SIG-M5 treated with dmso at 0.1 percent for 504 hours (cell line): ENCODE results near the gene STH.

Experiments
- DNase-seq: peaks from one replicate; lab custom pipeline; 2025; ENCODE audit not compliant: unreplicated experiment; lab: John Stamatoyannopoulos, UW

The STH gene

DNA sequence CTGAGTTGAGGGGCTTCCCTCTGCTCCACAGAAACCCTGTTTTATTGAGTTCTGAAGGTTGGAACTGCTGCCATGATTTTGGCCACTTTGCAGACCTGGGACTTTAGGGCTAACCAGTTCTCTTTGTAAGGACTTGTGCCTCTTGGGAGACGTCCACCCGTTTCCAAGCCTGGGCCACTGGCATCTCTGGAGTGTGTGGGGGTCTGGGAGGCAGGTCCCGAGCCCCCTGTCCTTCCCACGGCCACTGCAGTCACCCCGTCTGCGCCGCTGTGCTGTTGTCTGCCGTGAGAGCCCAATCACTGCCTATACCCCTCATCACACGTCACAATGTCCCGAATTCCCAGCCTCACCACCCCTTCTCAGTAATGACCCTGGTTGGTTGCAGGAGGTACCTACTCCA, 26.0 kb downstream of the STH start:
- DNase-seq = no peak

- DNase-seq = no peak
Observed at GRCh38 chr17:46025510-46026165, 26.6 kb downstream of the STH start.

GRCh38 chr17:46026166-46027047, 27.4 kb downstream of the STH start:
- no peak for DNase-seq

- DNase-seq = no peak
Observed at GRCh38 chr17:46027048-46027975, 28.3 kb downstream of the STH start.

- DNase-seq = no peak
Observed at GRCh38 chr17:46027976-46028325, 28.9 kb downstream of the STH start.

- no peak for DNase-seq
Observed at GRCh38 chr17:46028374-46028773, 29.3 kb downstream of the STH start.

DNA sequence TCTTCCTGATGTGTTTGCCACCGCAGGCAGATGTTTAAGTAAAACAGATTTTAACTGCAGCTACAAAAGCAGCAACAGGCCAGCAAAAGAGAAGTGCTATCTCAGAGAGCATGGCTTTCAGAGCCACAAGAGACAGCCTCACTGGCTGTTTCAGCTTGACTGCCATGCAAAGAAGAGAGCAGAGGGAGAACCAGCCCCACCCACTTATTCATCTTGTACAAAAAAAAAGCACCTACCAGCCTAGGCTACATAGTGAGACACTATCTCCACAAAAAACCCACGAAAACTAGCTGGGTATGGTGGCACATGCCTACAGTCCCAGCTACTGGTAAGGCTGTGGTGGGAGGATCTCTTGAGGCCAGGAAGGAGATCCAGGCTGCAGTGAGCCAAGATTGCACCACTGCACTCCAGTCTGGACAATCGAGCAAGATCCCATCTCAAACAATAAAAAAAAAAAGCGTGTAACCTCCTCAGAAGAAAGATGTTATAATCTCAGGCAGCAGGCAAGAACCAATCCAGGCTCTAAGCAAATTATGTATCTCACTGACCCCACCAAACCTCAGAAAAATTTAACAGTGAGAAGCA, 30.0 kb downstream of the STH start:
- DNase-seq = no peak

- no peak for DNase-seq
Observed at GRCh38 chr17:46029627-46030026, 30.6 kb downstream of the STH start.

DNA sequence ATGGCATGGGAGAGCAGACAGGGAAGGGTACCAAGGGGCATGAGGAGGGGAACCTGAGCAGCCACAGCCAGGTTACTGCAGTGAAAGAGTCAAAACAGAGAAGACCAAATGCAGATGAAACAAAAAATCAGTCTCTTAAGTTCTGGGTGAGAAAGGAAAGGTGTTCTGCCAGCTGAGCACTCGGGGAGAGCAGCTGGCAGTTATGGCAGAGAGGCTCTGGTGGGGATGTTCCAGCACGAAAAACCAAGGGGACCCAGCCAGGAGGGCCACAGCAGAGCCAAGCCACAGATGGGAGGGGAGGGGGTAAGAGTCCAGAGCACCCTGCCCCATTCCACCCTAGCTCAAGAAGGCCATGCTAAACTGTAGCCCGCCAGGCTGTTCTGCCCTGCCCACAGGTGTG, 31.7 kb downstream of the STH start:
- no peak for DNase-seq

DNA sequence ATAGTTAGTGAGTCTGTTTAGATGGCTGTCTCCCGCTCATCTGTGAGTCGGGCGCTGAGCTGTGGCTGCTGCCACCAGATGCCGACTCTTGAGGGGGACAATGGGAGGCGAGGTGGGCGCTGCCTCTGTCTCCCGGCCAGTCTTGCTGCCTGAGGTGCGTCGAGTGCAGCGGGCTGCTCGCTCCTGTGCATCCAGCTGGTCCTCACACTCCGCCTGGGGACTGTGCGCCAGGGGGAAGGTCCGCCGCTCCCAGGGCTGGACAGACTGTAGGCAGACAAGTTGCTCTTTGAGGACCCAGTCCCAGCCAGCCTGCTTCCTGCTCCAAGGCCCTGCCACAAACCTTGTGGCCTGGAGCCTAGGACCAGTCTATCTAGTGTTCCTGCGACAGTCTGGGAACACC, 32.4 kb downstream of the STH start:
- no peak for DNase-seq

DNA sequence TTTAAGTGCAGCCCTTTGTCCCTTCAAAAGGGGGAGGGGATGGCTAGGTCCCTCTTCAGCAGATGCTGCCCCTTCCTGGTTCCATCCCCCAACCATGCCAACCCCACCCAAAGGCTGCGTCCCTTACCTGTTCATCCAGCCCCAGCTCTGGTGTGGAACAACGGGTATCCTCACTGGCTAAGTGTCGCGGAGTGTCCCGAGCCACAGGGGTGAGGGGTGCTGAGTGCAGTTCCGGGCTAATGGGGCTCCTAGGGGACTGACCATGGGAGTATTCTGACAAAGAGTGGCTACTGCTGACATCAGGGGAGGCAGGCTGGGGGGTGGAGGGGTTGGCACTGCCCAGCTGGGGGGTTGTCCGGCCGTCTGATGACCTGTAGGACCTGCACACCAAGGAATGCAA, 32.9 kb downstream of the STH start:
- DNase-seq = no peak

DNA sequence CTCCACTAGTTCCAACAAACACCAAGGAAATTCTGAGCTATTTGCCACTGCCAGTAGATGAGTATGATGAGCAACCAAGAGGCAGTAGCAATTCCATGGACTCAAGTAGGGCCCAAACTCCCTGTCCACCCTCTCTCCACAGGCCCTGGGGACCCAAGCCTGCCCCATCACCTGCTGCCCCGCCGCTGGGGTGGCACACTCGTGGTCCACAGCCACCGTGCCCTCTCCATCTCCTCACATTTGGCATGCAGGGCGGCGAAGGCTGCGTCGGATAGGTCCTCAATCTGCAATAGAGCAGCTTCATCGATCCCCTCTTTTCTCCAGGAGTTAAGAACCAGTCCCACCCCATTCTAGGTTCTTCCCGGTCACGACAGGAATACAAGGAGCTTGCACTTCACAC, 33.9 kb downstream of the STH start:
- DNase-seq = no peak

GRCh38 chr17:46033392-46033791, 34.3 kb downstream of the STH start:
- DNase-seq = no peak

DNA sequence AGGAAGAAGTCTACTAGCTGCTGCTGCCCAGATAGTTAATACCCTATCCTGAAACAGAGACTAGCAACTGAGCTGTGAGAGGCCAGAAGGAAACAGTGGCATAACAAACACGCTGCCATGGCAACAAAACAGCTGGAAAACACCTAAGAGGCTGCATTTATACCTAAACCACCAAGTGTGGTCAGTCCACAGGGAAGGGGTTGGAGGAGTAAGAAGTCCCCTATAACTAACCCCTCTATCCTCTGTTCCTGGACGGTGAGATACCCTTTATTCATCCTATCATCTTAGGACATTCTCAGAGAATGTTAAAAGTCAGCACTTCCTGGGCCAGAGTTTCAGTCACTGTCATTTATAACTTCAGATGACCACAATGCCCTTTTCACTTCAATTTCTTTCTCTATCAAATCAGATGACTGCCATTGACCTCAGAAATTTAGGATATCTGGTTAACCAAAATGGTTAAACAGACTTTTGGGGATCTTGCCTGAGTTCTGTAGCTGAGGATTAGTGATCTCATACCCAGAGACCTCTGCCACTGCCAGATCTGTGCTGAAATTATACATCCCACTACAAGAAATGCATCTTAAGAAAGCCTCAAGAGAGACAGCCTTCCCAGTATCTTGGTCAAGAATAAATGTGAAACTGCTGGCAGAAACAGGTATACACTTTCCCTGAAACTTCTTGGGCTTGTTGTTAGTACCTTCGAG, 36.2 kb downstream of the STH start:
- DNase-seq = no peak

DNA sequence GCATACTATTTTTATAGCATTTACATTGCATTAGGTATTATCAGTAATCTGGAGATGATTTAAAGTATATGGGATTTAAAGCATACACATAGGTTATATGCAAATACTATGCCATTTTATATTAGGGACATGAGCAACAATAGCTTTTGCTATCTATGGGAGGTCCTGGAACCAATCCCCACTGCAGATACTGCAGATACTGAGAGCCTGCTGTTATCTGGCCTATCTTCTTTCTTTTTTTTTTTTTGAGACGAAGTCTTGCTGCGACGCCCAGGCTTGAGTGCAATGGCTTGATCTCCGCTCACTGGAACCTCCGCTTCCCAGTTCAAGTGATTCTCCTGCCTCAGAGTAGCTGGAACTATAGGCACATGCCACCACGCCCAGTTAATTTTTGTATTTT, 37.4 kb downstream of the STH start:
- no peak for DNase-seq

DNA sequence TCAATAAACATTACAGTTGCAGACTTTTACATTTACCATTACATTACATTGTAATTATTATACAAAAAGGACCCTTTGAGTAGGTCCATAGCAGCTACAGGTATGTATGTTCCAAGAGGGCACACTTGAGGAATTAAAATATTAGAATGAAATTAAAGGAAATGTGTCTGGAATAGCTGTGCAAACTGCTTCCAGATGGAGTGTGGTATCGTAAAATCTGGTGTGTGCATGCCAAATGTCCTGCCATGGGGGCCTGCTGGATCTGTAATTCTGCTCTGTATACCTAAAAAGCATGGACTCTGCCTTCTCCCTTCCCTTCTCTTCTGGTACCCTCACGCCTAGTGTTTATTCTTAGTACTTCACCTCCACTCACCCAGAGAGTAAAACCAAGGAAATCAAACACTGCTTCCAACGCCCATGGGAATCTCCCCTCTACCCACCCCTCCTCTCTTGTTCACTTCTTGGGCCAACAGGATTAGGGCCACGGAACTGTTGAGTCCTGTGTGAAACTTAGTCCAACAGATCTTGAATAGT, 38.7 kb downstream of the STH start:
- DNase-seq = no peak

DNA sequence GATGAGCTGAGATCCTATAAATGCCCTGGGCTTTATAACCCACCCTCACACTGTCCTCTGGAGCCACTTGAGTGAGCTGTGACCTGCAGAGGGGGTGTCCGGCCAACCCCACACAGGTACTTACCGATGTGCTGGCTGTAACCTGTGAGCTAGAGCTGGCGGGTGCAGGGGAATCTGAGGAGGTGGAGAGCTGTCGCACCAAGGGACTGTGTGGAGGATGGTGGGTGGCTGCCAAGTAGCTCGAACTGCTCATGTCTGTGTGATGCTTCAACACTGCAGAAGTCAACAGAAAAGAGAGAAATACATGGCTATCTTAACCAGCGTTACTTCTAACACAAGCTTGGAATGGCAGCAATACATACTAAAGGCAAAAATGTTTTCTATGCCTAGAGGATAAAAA, 39.4 kb downstream of the STH start:
- no peak for DNase-seq

- no peak for DNase-seq
Observed at GRCh38 chr17:46038937-46039336, 39.9 kb downstream of the STH start.

DNA sequence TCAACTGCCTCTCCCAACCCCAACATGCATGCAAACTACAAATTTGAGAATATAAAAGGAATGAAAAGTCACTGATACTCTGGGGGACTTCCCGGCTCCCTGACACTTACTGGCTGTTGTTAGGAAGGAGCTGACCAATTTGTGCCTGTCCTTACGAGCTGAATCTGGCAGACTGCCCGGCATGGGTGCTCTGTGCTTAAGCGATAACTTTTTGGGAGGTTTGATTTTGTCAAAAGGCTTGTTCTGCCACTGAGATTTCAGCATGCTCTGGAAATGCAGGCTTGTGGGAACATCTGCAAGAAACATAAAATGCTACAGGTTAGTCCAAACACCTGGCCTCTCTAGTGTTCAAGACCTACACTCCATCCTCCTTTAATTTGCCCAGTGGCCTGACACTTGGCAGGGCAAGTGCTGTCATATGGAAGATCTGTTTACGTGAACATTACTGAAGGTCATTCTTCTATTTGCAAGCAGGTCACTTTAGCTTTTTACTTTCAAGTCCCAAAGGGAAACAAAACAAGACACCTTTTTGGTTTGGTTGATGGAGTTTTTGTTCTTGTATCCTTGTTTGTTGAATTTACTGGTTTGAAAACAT, 40.6 kb downstream of the STH start:
- no peak for DNase-seq

DNA sequence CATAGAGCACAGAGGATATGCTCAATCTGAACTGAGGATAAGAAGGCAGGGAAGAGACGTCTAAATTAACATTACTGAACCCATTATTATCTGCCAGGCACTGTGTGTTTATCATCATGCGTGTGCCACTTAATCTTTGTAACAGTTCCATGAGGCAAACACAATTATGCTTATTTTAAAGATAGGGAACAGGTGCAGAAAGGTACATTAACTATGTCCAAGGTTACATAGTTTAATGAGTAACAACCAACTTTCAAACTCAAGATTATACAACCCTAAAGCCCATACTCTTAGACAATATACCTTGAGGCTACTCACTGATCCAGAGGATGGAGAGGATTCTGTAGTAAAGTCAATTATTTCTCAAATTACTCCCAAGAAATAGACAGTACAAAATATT, 43.2 kb downstream of the STH start:
- DNase-seq = no peak
